DND-41 (cell line): ENCODE data around the gene KLK12.

ENCODE experiments used
- CTCF ChIP-seq: IDR thresholded peaks from 2 replicates; pipeline ENCODE4 v1.5.1; 2012; ENCODE audit warnings: borderline replicate concordance, low read length, moderate library complexity, mild to moderate bottlenecking; ENCODE audit not compliant: poor library complexity, severe bottlenecking; ENCODE audit errors: extremely low read depth
- EZH2 ChIP-seq: IDR thresholded peaks from 3 replicates; pipeline ENCODE4 v1.6.1; 2012; ENCODE audit warnings: borderline replicate concordance, low read depth, mild to moderate bottlenecking, moderate library complexity, low read length, inconsistent platforms; ENCODE audit not compliant: severe bottlenecking

GRCh38 chr19:51000426-51000825, 34.4 kb downstream of the KLK12 start:
- no peak for TF ChIP-seq CTCF
- TF ChIP-seq EZH2 = no peak
